H9 (cell line): ENCODE data around the gene CEMIP2. TPM values are rescaled to one million over a fixed set of nuclear protein-coding genes. Genes with fewer than 3 reads are reported as not detected.

Experiments used
- DNase-seq: peaks from one replicate; pipeline ENCODE4 v3.0.0-alpha.2; 2017
- H2AFZ ChIP-seq: one replicate; pipeline ENCODE4 v1.6.1; 2013; ENCODE audit warnings: mild to moderate bottlenecking, low read length, control low read depth, moderate library complexity
- H2AK5ac ChIP-seq: 2 replicates; pipeline ENCODE4 v1.6.1; 2013; ENCODE audit warnings: low read length, control low read depth, mixed read lengths; ENCODE audit not compliant: insufficient read length
- H2BK120ac ChIP-seq: one replicate; pipeline ENCODE4 v1.6.1; 2013; ENCODE audit warnings: low read depth, mild to moderate bottlenecking, low read length, control low read depth, inconsistent platforms; ENCODE audit not compliant: poor library complexity, severe bottlenecking
- H2BK12ac ChIP-seq: 2 replicates; pipeline ENCODE4 v1.6.1; 2013; ENCODE audit warnings: low read length, control low read depth, mixed read lengths, low read depth; ENCODE audit not compliant: insufficient read length
- H2BK15ac ChIP-seq: 2 replicates; pipeline ENCODE4 v1.6.1; 2013; ENCODE audit warnings: low read depth, low read length, control low read depth
- H2BK20ac ChIP-seq: one replicate; pipeline ENCODE4 v1.6.1; 2013; ENCODE audit warnings: low read depth, mild to moderate bottlenecking, low read length, control low read depth, inconsistent platforms; ENCODE audit not compliant: poor library complexity, severe bottlenecking
- H2BK5ac ChIP-seq: 2 replicates; pipeline ENCODE4 v1.6.1; 2013; ENCODE audit warnings: low read length, control low read depth, mixed read lengths; ENCODE audit not compliant: insufficient read length
- H3K14ac ChIP-seq: 2 replicates; pipeline ENCODE4 v1.6.1; 2013; ENCODE audit warnings: low read length, control low read depth; ENCODE audit not compliant: insufficient read depth
- H3K18ac ChIP-seq: 2 replicates; pipeline ENCODE4 v1.6.1; 2013; ENCODE audit warnings: low read depth, mild to moderate bottlenecking, mixed read lengths, low read length, control low read depth; ENCODE audit not compliant: insufficient read length
- H3K23ac ChIP-seq: 2 replicates; pipeline ENCODE4 v1.6.1; 2013; ENCODE audit warnings: low read length, control low read depth, mixed read lengths, low read depth; ENCODE audit not compliant: insufficient read length
- H3K23me2 ChIP-seq: 2 replicates; pipeline ENCODE4 v1.6.1; 2013; ENCODE audit warnings: low read depth, mild to moderate bottlenecking, mixed read lengths, low read length, control low read depth; ENCODE audit not compliant: insufficient read length, poor library complexity, severe bottlenecking
- H3K27ac ChIP-seq: 2 replicates; pipeline ENCODE4 v1.5.1; 2013; ENCODE audit warnings: low read length, control low read depth, mixed read lengths, low read depth; ENCODE audit not compliant: insufficient read length
- H3K27me3 ChIP-seq: 2 replicates; pipeline ENCODE4 v1.6.1; 2013; ENCODE audit warnings: low read length, control low read depth, inconsistent platforms; ENCODE audit not compliant: insufficient read depth
- H3K4ac ChIP-seq: 2 replicates; pipeline ENCODE4 v1.6.1; 2013; ENCODE audit warnings: low read depth, mild to moderate bottlenecking, control low read depth, inconsistent platforms, low read length, moderate library complexity
- H3K4me1 ChIP-seq: 2 replicates; pipeline ENCODE4 v1.6.1; 2013; ENCODE audit warnings: low read length, control low read depth, inconsistent platforms; ENCODE audit not compliant: insufficient read depth
- H3K4me2 ChIP-seq: 2 replicates; pipeline ENCODE4 v1.6.1; 2013; ENCODE audit warnings: low read length, control low read depth, mixed read lengths; ENCODE audit not compliant: insufficient read length, insufficient read depth
- H3K56ac ChIP-seq: 2 replicates; pipeline ENCODE4 v1.6.1; 2013; ENCODE audit warnings: low read depth, mild to moderate bottlenecking, mixed read lengths, low read length, control low read depth; ENCODE audit not compliant: insufficient read length
- H3K79me1 ChIP-seq: 2 replicates; pipeline ENCODE4 v1.6.1; 2013; ENCODE audit warnings: low read depth, mild to moderate bottlenecking, moderate library complexity, low read length, control low read depth, inconsistent platforms; ENCODE audit not compliant: insufficient read depth, poor library complexity, severe bottlenecking
- H3K79me2 ChIP-seq: 2 replicates; pipeline ENCODE4 v1.6.1; 2013; ENCODE audit warnings: low read length, control low read depth, inconsistent platforms; ENCODE audit not compliant: insufficient read depth
- H3K9ac ChIP-seq: 2 replicates; pipeline ENCODE4 v1.6.1; 2013; ENCODE audit warnings: low read length, control low read depth, mixed read lengths; ENCODE audit not compliant: insufficient read length; ENCODE audit errors: extremely low read depth
- H3K9me3 ChIP-seq: one replicate; pipeline ENCODE4 v1.6.1; 2013; ENCODE audit warnings: low read depth, low read length, inconsistent platforms; ENCODE audit not compliant: control insufficient read depth
- H3T11ph ChIP-seq: one replicate; pipeline ENCODE4 v1.6.1; 2013; ENCODE audit warnings: mild to moderate bottlenecking, low read length, control low read depth, inconsistent platforms
- H4K20me1 ChIP-seq: one replicate; pipeline ENCODE4 v1.6.1; 2013; ENCODE audit not compliant: control insufficient read depth, insufficient read length, insufficient read depth
- H4K5ac ChIP-seq: 2 replicates; pipeline ENCODE4 v1.6.1; 2013; ENCODE audit warnings: low read depth, mild to moderate bottlenecking, mixed read lengths, low read length, control low read depth; ENCODE audit not compliant: insufficient read length
- H4K8ac ChIP-seq: replicated peaks from 2 replicates; pipeline ENCODE4 v1.6.1; 2013; ENCODE audit warnings: low read length, control low read depth, mixed read lengths, low read depth; ENCODE audit not compliant: insufficient read length
- H4K91ac ChIP-seq: 2 replicates; pipeline ENCODE4 v1.6.1; 2013; ENCODE audit warnings: low read depth, mild to moderate bottlenecking, moderate library complexity, mixed read lengths, low read length, control low read depth; ENCODE audit not compliant: insufficient read length
- H3K27ac Mint-ChIP-seq, 3 experiments: 2 replicates in 2 of 3; 3 replicates in 1 of 3; pipeline ENCODE4 v1.8.0; 2020 to 2021; ENCODE audit warnings: mixed read lengths in 3 of 3, mild to moderate bottlenecking in 1 of 3, moderate library complexity in 1 of 3
- H3K27me3 Mint-ChIP-seq: 2 replicates; pipeline ENCODE4 v1.8.0; 2021; ENCODE audit warnings: low read depth, mild to moderate bottlenecking, moderate library complexity, mixed read lengths
- H3K36me3 Mint-ChIP-seq, 3 experiments: 2 replicates in 2 of 3; 3 replicates in 1 of 3; pipeline ENCODE4 v1.8.0; 2020 to 2021; ENCODE audit warnings: low read depth in 3 of 3, mixed read lengths in 3 of 3; ENCODE audit not compliant: insufficient read depth in 1 of 3
- H3K4me1 Mint-ChIP-seq, 2 experiments: 2 replicates each; pipeline ENCODE4 v1.8.0; 2020; ENCODE audit warnings: mixed read lengths in 2 of 2
- H3K4me3 Mint-ChIP-seq, 2 experiments: 2 replicates in 1 of 2; 3 replicates in 1 of 2; pipeline ENCODE4 v1.8.0; 2020 to 2021; ENCODE audit warnings: mild to moderate bottlenecking in 2 of 2, mixed read lengths in 2 of 2, moderate library complexity in 1 of 2
- H3K9me3 Mint-ChIP-seq, 2 experiments: 2 replicates in 1 of 2; 3 replicates in 1 of 2; pipeline ENCODE4 v1.8.0; 2020; ENCODE audit warnings: mild to moderate bottlenecking in 2 of 2, mixed read lengths in 2 of 2, moderate library complexity in 1 of 2
- total RNA-seq: library from RNA; stranded (reverse); gene quantifications from 2 replicates; pipeline ENCODE4 v1.2.1, GENCODE V29; 2021
- TF ChIP-seq, protein P1 (sequence below): fragments of 200-600 bp; sonication (generic); conservative IDR thresholded peaks from 3 replicates; pipeline ENCODE4 v1.8.0; 2021; ENCODE audit warnings: antibody characterized with exemption, mild to moderate bottlenecking

Gene CEMIP2
- total RNA-seq, 1 experiment from 2014 or later, result 77.2 TPM

DNA sequence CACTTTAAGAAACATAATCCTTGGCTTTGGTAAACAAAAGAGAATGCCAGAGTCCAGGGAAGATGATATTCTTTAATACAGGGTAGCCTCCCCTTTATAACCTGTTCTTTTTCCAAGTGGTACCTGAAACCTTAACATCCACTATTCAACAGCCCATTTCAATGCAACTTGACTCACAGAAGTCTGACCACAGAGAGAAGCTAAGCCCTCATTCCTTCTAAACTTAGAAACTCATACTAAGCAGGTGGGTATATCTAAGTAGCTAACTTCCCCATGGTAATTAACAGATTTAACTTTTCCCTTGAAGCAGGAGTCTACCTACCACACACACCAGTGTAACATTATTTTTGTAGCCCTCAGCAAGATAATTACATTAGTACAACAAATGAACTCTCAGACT, 91.9 kb downstream of the CEMIP2 start:
- Histone ChIP-seq H4K5ac (no peak overlapping the region), H3K56ac (no peak overlapping the region), H3K27ac (no peak overlapping the region), H3K4ac (no peak overlapping the region), H2AFZ (no peak overlapping the region), H2BK120ac (no peak overlapping the region), H3T11ph (no peak overlapping the region), H2AK5ac (no peak overlapping the region), H4K8ac (no peak overlapping the region), H3K9ac (no peak overlapping the region), H3K23ac (no peak overlapping the region), H2BK12ac (no peak overlapping the region), H3K4me1 (no peaks in the 10 kb centered on the region), H3K23me2 (no peaks in the 10 kb centered on the region), H3K4me2 (no peak overlapping the region), H3K9me3 (no peaks in the 10 kb centered on the region), H4K91ac (no peak overlapping the region), H2BK15ac (no peak overlapping the region), H2BK5ac (no peak overlapping the region), H3K14ac (no peak overlapping the region), H3K18ac (no peak overlapping the region), H4K20me1 (no peaks in the 10 kb centered on the region), H3K27me3 (no peaks in the 10 kb centered on the region), H2BK20ac (no peak overlapping the region), H3K79me2 (no peaks in the 10 kb centered on the region), H3K79me1 (no peaks in the 10 kb centered on the region)
- H3K4me1 Mint-ChIP-seq, result peaks cover 10 to 17% of the 10 kb centered on the region in 2 experiments
- H3K9me3 Mint-ChIP-seq, result peaks cover 3 to 13% of the 10 kb centered on the region in 2 experiments; a peak in 2 of 5 replicates
- no peaks in the 10 kb centered on the region for H3K27me3 Mint-ChIP-seq
- H3K4me3 Mint-ChIP-seq, result no peak overlapping the region
- no peak overlapping the region for H3K27ac Mint-ChIP-seq
- TF ChIP-seq, protein P1, sequence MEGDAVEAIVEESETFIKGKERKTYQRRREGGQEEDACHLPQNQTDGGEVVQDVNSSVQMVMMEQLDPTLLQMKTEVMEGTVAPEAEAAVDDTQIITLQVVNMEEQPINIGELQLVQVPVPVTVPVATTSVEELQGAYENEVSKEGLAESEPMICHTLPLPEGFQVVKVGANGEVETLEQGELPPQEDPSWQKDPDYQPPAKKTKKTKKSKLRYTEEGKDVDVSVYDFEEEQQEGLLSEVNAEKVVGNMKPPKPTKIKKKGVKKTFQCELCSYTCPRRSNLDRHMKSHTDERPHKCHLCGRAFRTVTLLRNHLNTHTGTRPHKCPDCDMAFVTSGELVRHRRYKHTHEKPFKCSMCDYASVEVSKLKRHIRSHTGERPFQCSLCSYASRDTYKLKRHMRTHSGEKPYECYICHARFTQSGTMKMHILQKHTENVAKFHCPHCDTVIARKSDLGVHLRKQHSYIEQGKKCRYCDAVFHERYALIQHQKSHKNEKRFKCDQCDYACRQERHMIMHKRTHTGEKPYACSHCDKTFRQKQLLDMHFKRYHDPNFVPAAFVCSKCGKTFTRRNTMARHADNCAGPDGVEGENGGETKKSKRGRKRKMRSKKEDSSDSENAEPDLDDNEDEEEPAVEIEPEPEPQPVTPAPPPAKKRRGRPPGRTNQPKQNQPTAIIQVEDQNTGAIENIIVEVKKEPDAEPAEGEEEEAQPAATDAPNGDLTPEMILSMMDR, result no peak
- DNase-seq, result no peak
- H3K36me3 Mint-ChIP-seq, result peaks cover 2 to 22% (median 14%) of the 10 kb centered on the region in 3 experiments; a peak in 6 of 7 replicates
